Measurements from ENCODE around the gene ERI3.

ERI3 gene

GRCh38 chr1:44262414-44262813 lies 92.6 kb downstream of the ERI3 start:
- no peak for DNase-seq (ENCODE audit: low read depth in 3 of 3)

DNA sequence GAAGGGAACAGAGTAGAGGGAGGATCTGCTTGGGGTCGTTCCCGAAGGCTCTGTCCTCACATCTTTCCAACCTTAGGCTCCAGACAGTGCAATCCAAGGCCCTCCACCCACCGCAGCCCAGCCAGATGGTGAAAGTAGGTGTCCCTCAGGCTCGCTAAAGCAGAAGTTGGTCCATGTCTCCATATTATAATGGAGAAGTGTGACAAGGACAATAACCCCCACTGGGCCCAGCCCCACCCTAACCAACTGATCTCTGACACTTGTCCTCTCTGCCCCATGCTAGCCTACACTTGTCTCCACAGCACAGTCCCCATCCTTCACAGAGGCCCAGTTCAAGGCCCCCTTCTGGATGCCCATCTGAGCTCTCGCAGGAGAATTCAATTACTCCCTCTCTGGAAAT lies 93.1 kb downstream of the ERI3 start:
- DNase-seq (ENCODE audit: low read depth in 3 of 3), result no peak

- no peak for DNase-seq (ENCODE audit: low read depth in 3 of 3)
These were observed 93.8 kb downstream of the ERI3 start for GRCh38 chr1:44261171-44261817.

- no peak for DNase-seq (ENCODE audit: low read depth in 3 of 3)
These were observed 94.3 kb downstream of the ERI3 start for GRCh38 chr1:44260792-44261170.

DNA sequence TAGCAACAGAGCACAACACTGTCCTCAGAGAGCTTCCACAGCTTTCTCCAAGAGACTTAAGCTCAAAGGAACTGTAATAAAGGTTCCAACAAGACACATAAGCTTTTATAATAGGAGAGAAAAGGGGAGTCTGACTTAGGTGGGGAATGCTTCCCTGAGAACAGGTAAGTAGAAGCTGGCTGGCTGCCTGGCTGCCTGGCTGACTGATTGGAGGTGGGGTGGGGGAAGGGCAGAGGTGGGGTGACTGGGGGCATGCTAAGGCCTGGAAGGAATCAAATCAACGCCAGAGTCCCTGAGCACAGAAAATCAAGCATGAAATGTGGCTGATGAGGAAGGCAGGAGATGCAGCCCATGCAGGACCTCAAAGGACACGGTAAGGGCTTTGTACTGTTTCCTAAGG lies 96.0 kb downstream of the ERI3 start:
- no peak for DNase-seq (ENCODE audit: low read depth in 3 of 3)

GRCh38 chr1:44256762-44257554 lies 98.1 kb downstream of the ERI3 start:
- no peak for DNase-seq (ENCODE audit: low read depth in 3 of 3)

DNA sequence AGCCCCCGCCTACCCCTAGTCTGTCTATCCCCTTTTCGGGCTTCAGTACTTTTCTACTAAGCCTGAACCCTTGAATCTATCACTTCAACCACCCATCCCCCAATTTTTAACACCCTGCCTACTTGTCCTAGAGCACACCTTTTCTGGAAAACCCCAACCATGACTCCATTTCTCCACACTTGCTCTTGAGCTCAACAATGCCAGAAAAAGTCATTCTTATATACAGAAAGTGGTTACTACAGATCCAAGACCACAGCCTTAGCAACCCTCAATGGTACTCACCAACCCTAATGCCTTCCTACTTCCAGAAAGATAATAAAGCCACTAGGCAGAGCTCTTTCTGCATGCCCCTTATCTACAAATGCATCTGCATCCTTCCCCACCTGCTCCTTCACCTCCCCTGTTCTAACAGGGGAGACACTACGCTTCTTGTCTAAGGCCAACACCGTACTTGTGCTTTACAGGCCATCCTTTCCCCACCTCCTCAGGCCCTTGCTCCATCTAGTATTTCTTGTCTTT lies 100.6 kb downstream of the ERI3 start:
- no peak for DNase-seq (ENCODE audit: low read depth in 3 of 3)

DNA sequence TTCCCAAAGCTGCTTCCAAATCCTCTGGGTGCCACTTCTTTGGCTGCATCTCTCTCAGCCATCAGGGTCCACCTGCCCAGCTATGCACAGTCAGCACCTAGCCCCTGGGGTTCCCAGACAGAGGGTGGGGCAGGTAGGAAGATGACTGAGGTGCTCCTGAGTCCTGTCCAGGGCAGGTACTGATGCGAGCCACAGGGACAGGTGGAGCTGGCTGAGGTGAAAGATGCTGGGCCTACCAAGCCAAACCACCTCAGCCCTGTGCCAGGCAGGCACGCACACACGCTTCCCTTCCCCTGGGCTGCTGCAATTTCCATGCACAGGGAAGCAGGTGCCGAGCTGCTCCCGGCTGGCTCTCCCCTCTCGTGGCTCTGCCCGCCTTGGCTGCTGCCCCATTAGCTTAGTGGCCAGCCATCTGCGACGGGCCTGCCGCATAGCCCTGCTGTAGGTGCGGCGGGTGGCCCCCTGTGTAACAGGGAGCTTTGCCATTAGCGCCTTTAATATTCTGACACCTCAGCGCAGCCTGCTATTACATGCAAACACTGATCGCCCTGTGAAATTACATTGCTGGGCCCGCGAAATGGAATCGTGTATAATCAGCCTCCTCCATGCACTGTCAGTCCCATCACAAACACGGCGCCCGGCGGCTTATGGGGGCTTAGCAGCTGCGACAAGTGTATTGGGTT lies 102.9 kb downstream of the ERI3 start:
- DNase-seq (ENCODE audit: low read depth in 3 of 3), result no peak

- DNase-seq (ENCODE audit: low read depth in 3 of 3), result no peak
These were observed 103.6 kb downstream of the ERI3 start for GRCh38 chr1:44251486-44251885.

DNA sequence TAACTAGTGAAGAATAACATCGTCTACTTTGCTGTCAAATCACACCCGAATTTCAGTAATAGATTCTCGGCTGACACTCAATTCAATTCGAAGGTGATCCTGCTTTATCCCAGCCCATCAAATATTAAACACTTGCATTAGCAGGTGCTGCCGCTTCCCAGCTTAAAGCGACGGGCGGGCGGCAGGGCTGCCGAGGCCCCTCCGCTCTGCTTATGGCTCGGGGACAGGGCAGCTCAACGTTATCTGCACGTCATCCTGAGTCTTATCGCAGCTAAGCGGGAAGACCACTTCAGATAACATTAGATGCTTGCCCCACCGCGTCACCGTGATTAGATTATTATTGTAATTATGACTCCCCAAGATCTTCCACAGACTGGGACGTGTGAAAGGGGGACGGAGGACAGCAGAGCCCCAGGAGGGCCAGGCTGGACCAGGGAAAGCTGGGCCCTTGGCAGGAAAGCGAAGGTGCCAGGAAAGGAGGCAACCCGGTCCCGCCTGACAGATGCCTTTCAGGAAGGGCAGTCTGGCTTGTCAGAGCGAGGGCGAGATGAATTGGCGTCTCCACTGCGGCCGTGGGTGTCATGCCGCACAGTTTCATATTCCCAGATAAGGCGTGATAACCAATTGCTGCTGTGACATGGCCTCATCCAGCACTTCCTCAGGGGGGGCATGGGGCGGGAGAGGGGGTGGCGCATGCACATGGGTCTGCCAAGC lies 104.8 kb downstream of the ERI3 start:
- no peak for DNase-seq (ENCODE audit: low read depth in 3 of 3)

GRCh38 chr1:44249543-44249942 lies 105.5 kb downstream of the ERI3 start:
- no peak for DNase-seq (ENCODE audit: low read depth in 3 of 3)

GRCh38 chr1:44246806-44247205 lies 108.3 kb downstream of the ERI3 start:
- no peak for DNase-seq (ENCODE audit: low read depth in 3 of 3)

DNA sequence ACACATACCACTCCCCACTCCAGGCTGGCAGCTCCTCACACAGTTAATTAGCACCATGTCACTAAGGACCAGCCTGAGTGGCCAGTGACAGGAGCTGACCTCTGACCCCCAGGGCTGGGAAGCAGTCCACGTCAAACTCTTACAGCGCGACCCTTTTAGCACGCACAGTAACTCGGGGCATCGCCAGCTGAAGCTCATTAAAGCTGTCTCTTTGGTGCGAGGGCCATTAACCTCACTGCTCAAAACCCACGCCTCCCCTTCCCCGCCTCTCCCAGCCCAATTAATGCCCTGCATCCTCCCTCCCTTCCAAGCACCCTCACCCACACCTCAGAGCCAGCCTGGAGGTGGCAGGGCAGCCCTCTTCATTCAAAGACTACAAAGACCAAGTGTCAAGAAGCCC lies 110.1 kb downstream of the ERI3 start:
- no peak for DNase-seq (ENCODE audit: low read depth in 3 of 3)

DNA sequence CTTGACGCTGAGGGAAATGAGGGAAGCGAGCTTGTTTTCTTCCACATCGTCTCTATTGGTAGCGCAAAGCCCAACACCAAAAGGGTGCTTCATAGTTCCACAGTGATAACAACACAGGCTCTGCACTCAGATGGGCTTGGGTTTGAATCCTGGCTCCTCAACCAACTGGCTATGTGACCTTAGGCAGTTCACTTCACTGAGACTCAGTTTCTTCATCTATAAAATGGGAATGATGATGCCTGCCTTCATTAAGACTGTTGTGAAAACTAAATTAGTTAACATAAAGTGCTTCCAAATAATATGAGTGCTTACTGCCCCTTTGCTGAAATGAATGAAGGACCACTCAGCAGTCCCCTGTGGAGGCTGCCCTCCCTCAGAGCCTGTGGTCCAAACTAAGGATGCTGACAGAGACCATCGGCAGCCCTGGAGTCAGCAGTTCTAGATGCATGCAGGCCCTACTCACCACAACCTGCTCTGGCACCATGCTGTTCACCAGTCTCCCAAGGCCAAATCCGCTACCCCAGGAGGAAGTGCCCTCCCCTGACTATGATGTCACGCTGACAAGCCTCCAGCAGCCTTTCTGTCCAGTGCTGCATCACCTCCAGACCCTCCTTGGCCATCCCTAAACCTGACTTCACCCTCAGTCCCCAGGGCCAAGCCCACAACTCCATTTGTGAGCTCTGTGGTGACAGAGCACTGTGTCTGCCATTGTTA lies 111.1 kb downstream of the ERI3 start:
- no peak for DNase-seq (ENCODE audit: low read depth in 3 of 3)

- DNase-seq (ENCODE audit: low read depth in 3 of 3), result no peak
These were observed 112.3 kb downstream of the ERI3 start for GRCh38 chr1:44242746-44243145.

GRCh38 chr1:44240802-44241671 lies 114.0 kb downstream of the ERI3 start:
- DNase-seq (ENCODE audit: low read depth in 3 of 3), result no peak

- DNase-seq (ENCODE audit: low read depth in 3 of 3), result no peak
These were observed 115.1 kb downstream of the ERI3 start for GRCh38 chr1:44239961-44240371.

GRCh38 chr1:44239331-44239960 lies 115.6 kb downstream of the ERI3 start:
- no peak for DNase-seq (ENCODE audit: low read depth in 3 of 3)

- no peak for DNase-seq (ENCODE audit: low read depth in 3 of 3)
These were observed 116.4 kb downstream of the ERI3 start for GRCh38 chr1:44238660-44239059.
